ENCODE results near the gene MYOC. TPM values are rescaled to one million over a fixed set of nuclear protein-coding genes. Genes with fewer than 3 reads are reported as not detected.

MYOC gene
- total RNA-seq, 1 experiment from 2014 or later: not detected

- H2BK5ac ChIP-seq (ENCODE audit: insufficient read length, low read length): no peak overlapping the region
- no peak overlapping the region for H3K14ac ChIP-seq (ENCODE audit: insufficient read depth, low read length)
- H2AK5ac ChIP-seq (ENCODE audit: insufficient read length, low read length): no peak overlapping the region
- H3T11ph ChIP-seq (ENCODE audit: low read length): no peak overlapping the region
- Mint-ChIP-seq H3K4me3 (no peak overlapping the region), H3K27ac (no peak overlapping the region; a peak in 1 of 7 replicates), H3K36me3 (ENCODE audit: insufficient read depth in 1 of 3, low read depth in 3 of 3) (no peaks in the 10 kb centered on the region), H3K9me3 (no peaks in the 10 kb centered on the region; a peak in 1 of 5 replicates), H3K27me3 (ENCODE audit: low read depth) (no peaks in the 10 kb centered on the region; the same call in 1 of the 2 replicates), H3K4me1 (peaks cover 16% of the 10 kb centered on the region in 2 experiments)
- no peaks in the 10 kb centered on the region for H3K79me1 ChIP-seq (ENCODE audit: insufficient read depth, low read depth, low read length, poor library complexity, severe bottlenecking)
- no peaks in the 10 kb centered on the region for H3K27me3 ChIP-seq (ENCODE audit: insufficient read depth, low read length)
- H2BK20ac ChIP-seq (ENCODE audit: low read depth, low read length, poor library complexity, severe bottlenecking): no peak overlapping the region
- no peaks in the 10 kb centered on the region for H3K9me3 ChIP-seq (ENCODE audit: control insufficient read depth, low read depth, low read length)
- H4K91ac ChIP-seq (ENCODE audit: insufficient read length, low read depth, low read length): no peak overlapping the region
- no peaks in the 10 kb centered on the region for H3K79me2 ChIP-seq (ENCODE audit: insufficient read depth, low read length)
- no peaks in the 10 kb centered on the region for H4K20me1 ChIP-seq (ENCODE audit: control insufficient read depth, insufficient read depth, insufficient read length)
- no peak overlapping the region for H2BK12ac ChIP-seq (ENCODE audit: insufficient read length, low read depth, low read length)
- no peak overlapping the region for H3K27ac ChIP-seq (ENCODE audit: insufficient read length, low read depth, low read length)
- no peak overlapping the region for H4K5ac ChIP-seq (ENCODE audit: insufficient read length, low read depth, low read length)
- no peak overlapping the region for H3K18ac ChIP-seq (ENCODE audit: insufficient read length, low read depth, low read length)
- no peak overlapping the region for H3K9ac ChIP-seq (ENCODE audit: extremely low read depth, insufficient read length, low read length)
- no peak overlapping the region for H3K4ac ChIP-seq (ENCODE audit: low read depth, low read length)
- no peak overlapping the region for H2BK120ac ChIP-seq (ENCODE audit: low read depth, low read length, poor library complexity, severe bottlenecking)
- H4K8ac ChIP-seq (replicated peaks; ENCODE audit: insufficient read length, low read depth, low read length): no peak overlapping the region
- H3K23ac ChIP-seq (ENCODE audit: insufficient read length, low read depth, low read length): no peak overlapping the region
- H2AFZ ChIP-seq (ENCODE audit: low read length): no peak overlapping the region
- WGBS (ENCODE audit: extremely low coverage, insufficient read length, low lambda C conversion rate): no CpG with 5 or more reads among the region's 4 CpGs
- no peak for TF ChIP-seq CTCF (conservative IDR thresholded peaks at IDR 0.05)
- no peak overlapping the region for H3K56ac ChIP-seq (ENCODE audit: insufficient read length, low read depth, low read length)
- no peaks in the 10 kb centered on the region; the same call in 1 of the 2 replicates for H3K4me1 ChIP-seq (ENCODE audit: insufficient read depth, low read length)
- no peak overlapping the region for H2BK15ac ChIP-seq (ENCODE audit: low read depth, low read length)
- H3K4me2 ChIP-seq (ENCODE audit: insufficient read depth, insufficient read length, low read length): no peak overlapping the region
- no peaks in the 10 kb centered on the region for H3K23me2 ChIP-seq (ENCODE audit: insufficient read length, low read depth, low read length, poor library complexity, severe bottlenecking)
- no peak for DNase-seq
Observed at GRCh38 chr1:171663854-171664575, 11.5 kb upstream of the MYOC start.
